Neural cell (in vitro differentiated cells): ENCODE measurements around the gene RMC1. TPM values are rescaled to one million over a fixed set of nuclear protein-coding genes. Genes with fewer than 3 reads are reported as not detected.

Experiments
- H2AFZ ChIP-seq: fragments of 200-600, 300-800 bp; sonication (generic), shearing (Covaris generic); 2 replicates; pipeline ENCODE4 v1.6.0; 2014; ENCODE audit warnings: low read depth, mild to moderate bottlenecking, antibody characterized with exemption, low read length, moderate library complexity
- H3F3A ChIP-seq: fragments of 200-600 bp; shearing (Covaris generic); 2 replicates; pipeline ENCODE4 v1.6.1; 2016; ENCODE audit warnings: mild to moderate bottlenecking, moderate library complexity, mixed read lengths, antibody characterized with exemption, low read length; ENCODE audit not compliant: insufficient read depth, poor library complexity, severe bottlenecking
- H3K27ac ChIP-seq: fragments of 200-600, 300-800 bp; sonication (generic), shearing (Covaris generic); 2 replicates; pipeline ENCODE4 v1.5.1; 2014; ENCODE audit warnings: mild to moderate bottlenecking, low read length, moderate library complexity
- H3K27me3 ChIP-seq: fragments of 300-800, 200-600 bp; sonication (generic), shearing (Covaris generic); 2 replicates; pipeline ENCODE4 v1.6.0; 2014; ENCODE audit warnings: mild to moderate bottlenecking, low read depth, low read length, moderate library complexity; ENCODE audit not compliant: insufficient read depth
- H3K36me3 ChIP-seq: fragments of 300-800, 200-600 bp; sonication (generic), shearing (Covaris generic); 2 replicates; pipeline ENCODE4 v1.5.1; 2014; ENCODE audit warnings: mild to moderate bottlenecking, antibody characterized with exemption, low read length, moderate library complexity; ENCODE audit not compliant: insufficient read depth
- H3K4me2 ChIP-seq: fragments of 300-800, 200-600 bp; sonication (generic), shearing (Covaris generic); 2 replicates; pipeline ENCODE4 v1.6.0; 2014; ENCODE audit warnings: mild to moderate bottlenecking, low read length
- H3K4me3 ChIP-seq: fragments of 300-800, 200-600 bp; sonication (generic), shearing (Covaris generic); 2 replicates; pipeline ENCODE4 v1.5.1; 2014; ENCODE audit warnings: mild to moderate bottlenecking, low read length, moderate library complexity
- H3K79me2 ChIP-seq: fragments of 200-600 bp; shearing (Covaris generic); replicated peaks from 2 replicates; pipeline ENCODE4 v1.6.0; 2014; ENCODE audit warnings: mild to moderate bottlenecking, low read length, moderate library complexity; ENCODE audit not compliant: insufficient read depth
- H3K9ac ChIP-seq: fragments of 300-800, 200-600 bp; sonication (generic), shearing (Covaris generic); 2 replicates; pipeline ENCODE4 v1.6.1; 2016; ENCODE audit warnings: mild to moderate bottlenecking, low read length, mixed read lengths
- H3K9me2 ChIP-seq: fragments of 200-600 bp; shearing (Covaris generic); 2 replicates; pipeline ENCODE4 v1.6.1; 2016; ENCODE audit warnings: mild to moderate bottlenecking, low read length, mixed read lengths; ENCODE audit not compliant: insufficient read depth
- H3K9me3 ChIP-seq: fragments of 200-600, 300-800 bp; sonication (generic), shearing (Covaris generic); 2 replicates; pipeline ENCODE4 v1.6.1; 2016; ENCODE audit warnings: mild to moderate bottlenecking, mixed run types, low read length, moderate library complexity, mixed read lengths
- H4K20me1 ChIP-seq: fragments of 200-600 bp; shearing (Covaris generic); 2 replicates; pipeline ENCODE4 v1.6.1; 2016; ENCODE audit warnings: mild to moderate bottlenecking, mixed run types; ENCODE audit not compliant: insufficient read depth
- EP300 ChIP-seq: fragments of 450-650 bp; conservative IDR thresholded peaks from 2 replicates; pipeline ENCODE4 v1.6.1; 2014; ENCODE audit warnings: antibody characterized with exemption, mild to moderate bottlenecking, moderate library complexity; ENCODE audit not compliant: poor library complexity, severe bottlenecking
- EZH2 ChIP-seq: fragments of 200-600, 300-800 bp; shearing (Covaris generic), sonication (generic); IDR thresholded peaks from 2 replicates; pipeline ENCODE4 v1.6.1; 2014; ENCODE audit warnings: antibody characterized with exemption, low read length, borderline replicate concordance, mild to moderate bottlenecking; ENCODE audit not compliant: insufficient read depth, poor library complexity, severe bottlenecking
- MXI1 ChIP-seq: fragments of 450-650 bp; conservative IDR thresholded peaks from 2 replicates; pipeline ENCODE4 v1.6.1; 2014; ENCODE audit warnings: antibody characterized with exemption, mild to moderate bottlenecking; ENCODE audit not compliant: poor library complexity, severe bottlenecking
- POLR2AphosphoS5 ChIP-seq: IDR thresholded peaks from 2 replicates; pipeline ENCODE4 v1.6.1; 2012
- RAD21 ChIP-seq: fragments of 450-650 bp; conservative IDR thresholded peaks from 2 replicates; pipeline ENCODE4 v1.6.1; 2014; ENCODE audit warnings: antibody characterized with exemption, mild to moderate bottlenecking, moderate library complexity
- REST ChIP-seq: IDR thresholded peaks from 2 replicates; pipeline ENCODE4 v1.6.1; 2012; ENCODE audit warnings: borderline replicate concordance
- SMC3 ChIP-seq: fragments of 450-650 bp; conservative IDR thresholded peaks from 2 replicates; pipeline ENCODE4 v1.6.1; 2014; ENCODE audit warnings: antibody characterized with exemption, mild to moderate bottlenecking, moderate library complexity; ENCODE audit not compliant: poor library complexity
- polyA plus RNA-seq: library from polyadenylated mRNA; depleted of rRNA; stranded (reverse); fragments of >200 nt; gene quantifications from 2 replicates; pipeline ENCODE4 v1.2.3, GENCODE V29; 2014
- TF ChIP-seq, protein P1 (sequence below): fragments of 450-650 bp; IDR thresholded peaks from 2 replicates; pipeline ENCODE4 v1.5.1; 2014; ENCODE audit warnings: antibody characterized with exemption, mild to moderate bottlenecking, moderate library complexity; ENCODE audit not compliant: poor library complexity, severe bottlenecking

RMC1 gene
- polyA plus RNA-seq, 1 donor from 2014 or later = 42.2 TPM

GRCh38 chr18:23568281-23569138, 65.2 kb downstream of the RMC1 start:
- no peaks in the 10 kb centered on the region for H4K20me1 ChIP-seq
- peaks cover 11% of the 10 kb centered on the region for H3K36me3 ChIP-seq
- no peak overlapping the region for H2AFZ ChIP-seq
- no peak overlapping the region for H3K4me2 ChIP-seq
- no peak overlapping the region for H3K9ac ChIP-seq
- H3K9me3 ChIP-seq = no peaks in the 10 kb centered on the region
- H3K27me3 ChIP-seq = no peaks in the 10 kb centered on the region
- TF ChIP-seq, protein P1, sequence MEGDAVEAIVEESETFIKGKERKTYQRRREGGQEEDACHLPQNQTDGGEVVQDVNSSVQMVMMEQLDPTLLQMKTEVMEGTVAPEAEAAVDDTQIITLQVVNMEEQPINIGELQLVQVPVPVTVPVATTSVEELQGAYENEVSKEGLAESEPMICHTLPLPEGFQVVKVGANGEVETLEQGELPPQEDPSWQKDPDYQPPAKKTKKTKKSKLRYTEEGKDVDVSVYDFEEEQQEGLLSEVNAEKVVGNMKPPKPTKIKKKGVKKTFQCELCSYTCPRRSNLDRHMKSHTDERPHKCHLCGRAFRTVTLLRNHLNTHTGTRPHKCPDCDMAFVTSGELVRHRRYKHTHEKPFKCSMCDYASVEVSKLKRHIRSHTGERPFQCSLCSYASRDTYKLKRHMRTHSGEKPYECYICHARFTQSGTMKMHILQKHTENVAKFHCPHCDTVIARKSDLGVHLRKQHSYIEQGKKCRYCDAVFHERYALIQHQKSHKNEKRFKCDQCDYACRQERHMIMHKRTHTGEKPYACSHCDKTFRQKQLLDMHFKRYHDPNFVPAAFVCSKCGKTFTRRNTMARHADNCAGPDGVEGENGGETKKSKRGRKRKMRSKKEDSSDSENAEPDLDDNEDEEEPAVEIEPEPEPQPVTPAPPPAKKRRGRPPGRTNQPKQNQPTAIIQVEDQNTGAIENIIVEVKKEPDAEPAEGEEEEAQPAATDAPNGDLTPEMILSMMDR = no peak
- no peak for TF ChIP-seq EP300
- TF ChIP-seq SMC3 = no peak
- H3K9me2 ChIP-seq = no peaks in the 10 kb centered on the region
- no peaks in the 10 kb centered on the region for H3K79me2 ChIP-seq
- H3F3A ChIP-seq = no peaks in the 10 kb centered on the region
- no peak overlapping the region for H3K27ac ChIP-seq
- no peak overlapping the region for H3K4me3 ChIP-seq

- Histone ChIP-seq H3K27ac (no peak overlapping the region), H4K20me1 (no peaks in the 10 kb centered on the region), H2AFZ (no peak overlapping the region), H3K27me3 (no peaks in the 10 kb centered on the region), H3K9me2 (no peaks in the 10 kb centered on the region), H3F3A (no peaks in the 10 kb centered on the region), H3K4me2 (no peak overlapping the region), H3K4me3 (no peak overlapping the region), H3K9me3 (no peaks in the 10 kb centered on the region), H3K9ac (no peak overlapping the region), H3K79me2 (no peaks in the 10 kb centered on the region), H3K36me3 (peaks cover 11% of the 10 kb centered on the region)
- TF ChIP-seq, protein P1 = no peak
- TF ChIP-seq MXI1 = no peak
- no peak for TF ChIP-seq RAD21
- TF ChIP-seq SMC3 = no peak
Observed at GRCh38 chr18:23569299-23570063, 66.2 kb downstream of the RMC1 start.

DNA sequence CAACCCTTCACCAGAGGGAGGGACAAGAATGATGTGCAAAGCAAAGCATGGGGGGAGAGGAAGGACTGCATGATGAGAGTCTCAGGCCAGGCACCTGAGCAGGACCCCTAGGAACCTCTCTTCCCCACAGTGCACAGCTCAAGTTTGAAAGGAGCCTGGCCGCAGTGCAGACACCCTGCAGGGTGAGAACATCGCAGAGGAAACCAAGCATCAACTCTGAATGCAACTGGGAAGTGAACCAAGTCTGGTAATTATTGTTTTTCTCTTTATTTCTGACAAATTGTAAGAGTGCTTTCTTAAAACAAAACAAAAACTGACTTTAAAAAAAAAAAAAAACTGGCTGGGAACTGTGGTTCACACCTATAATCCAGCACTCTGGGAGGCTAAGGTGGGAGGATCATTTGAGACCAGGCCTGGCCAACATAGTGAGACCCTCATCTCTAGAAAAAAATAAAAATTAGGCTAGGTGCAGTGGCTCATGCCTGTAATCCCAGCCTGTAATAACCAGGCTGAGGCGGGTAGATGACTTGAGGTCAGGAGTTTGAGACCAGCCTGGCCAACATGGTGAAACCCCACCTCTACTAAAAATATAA, 67.7 kb downstream of the RMC1 start:
- no peaks in the 10 kb centered on the region for H4K20me1 ChIP-seq
- H3K9me2 ChIP-seq = no peaks in the 10 kb centered on the region
- H3K36me3 ChIP-seq = peaks cover 11% of the 10 kb centered on the region
- H3F3A ChIP-seq = no peaks in the 10 kb centered on the region
- no peaks in the 10 kb centered on the region for H3K79me2 ChIP-seq
- no peak overlapping the region for H3K27ac ChIP-seq
- no peak overlapping the region for H3K9ac ChIP-seq
- H2AFZ ChIP-seq = no peak overlapping the region
- H3K4me2 ChIP-seq = no peak overlapping the region
- no peaks in the 10 kb centered on the region for H3K27me3 ChIP-seq
- no peak overlapping the region for H3K4me3 ChIP-seq
- H3K9me3 ChIP-seq = no peaks in the 10 kb centered on the region
- TF ChIP-seq EZH2 = no peak
- TF ChIP-seq EP300 = no peak
- TF ChIP-seq SMC3 = no peak
- TF ChIP-seq POLR2AphosphoS5 = no peak
- TF ChIP-seq MXI1 = no peak
- no peak for TF ChIP-seq REST
- TF ChIP-seq, protein P1 = no peak
